B cell (primary cell): ENCODE data around the gene ERC2. TPM values are rescaled to one million over a fixed set of nuclear protein-coding genes. Genes with fewer than 3 reads are reported as not detected.

ENCODE experiments used
- ATAC-seq: fragments of 200-7000 bp; cut with Tn5 transposase; one replicate; pipeline ENCODE4 v1.10.0; 2021; ENCODE audit warnings: low read depth, mild to moderate bottlenecking, moderate number of reproducible peaks, moderate library complexity
- CTCF ChIA-PET: fragments of 350-600 bp; sonication (Branson Sonifier 250); formaldehyde crosslinking; loops from one replicate; lab custom pipeline; 2021; ENCODE audit warnings: antibody characterized with exemption, inconsistent platforms; lab: Charles Lee
- POLR2A ChIA-PET: fragments of 350-600 bp; sonication (Branson Sonifier 250); formaldehyde crosslinking; loops from one replicate; lab custom pipeline; 2021; ENCODE audit warnings: antibody characterized with exemption; lab: Charles Lee
- DNase-seq: peaks from one replicate; pipeline ENCODE4 v3.0.0; 2013
- H2AFZ ChIP-seq: 2 replicates; pipeline ENCODE4 v1.6.1; 2012; ENCODE audit warnings: mild to moderate bottlenecking, low read depth, low read length; ENCODE audit not compliant: insufficient read depth, poor library complexity, severe bottlenecking
- H3K27ac ChIP-seq, 2 donors: 1 replicate in 1 of 2; 2 replicates in 1 of 2; pipeline ENCODE4 v1.5.1; 2012 to 2013; ENCODE audit warnings: low read length in 2 of 2, mild to moderate bottlenecking in 2 of 2, moderate library complexity in 1 of 2
- H3K27me3 ChIP-seq, 4 experiments: fragments of 200-600 bp in 1 of 4; sonication (generic) in 1 of 4; replicated peaks in 1 of 4; 1 replicate in 2 of 4; 2 replicates in 2 of 4; pipeline versions ENCODE4 v1.6.1 to v1.7.0; 2013 to 2016; ENCODE audit warnings: low read length in 3 of 4, mild to moderate bottlenecking in 2 of 4, mixed read lengths in 1 of 4, moderate library complexity in 1 of 4; ENCODE audit not compliant: insufficient read depth in 4 of 4, control insufficient read depth in 3 of 4; ENCODE audit errors: control extremely low read depth in 1 of 4
- H3K36me3 ChIP-seq, 2 experiments: replicated peaks in 1 of 2; 1 replicate in 1 of 2; 2 replicates in 1 of 2; pipeline versions ENCODE4 v1.6.1 to v1.7.1; 2013; ENCODE audit warnings: low read length in 1 of 2; ENCODE audit not compliant: insufficient read depth in 2 of 2, control insufficient read depth in 1 of 2; ENCODE audit errors: control extremely low read depth in 1 of 2, extremely low read depth in 1 of 2
- H3K4me1 ChIP-seq, 2 donors: fragments of 200-600 bp in 1 of 2; sonication (generic) in 1 of 2; 1 replicate in 1 of 2; 2 replicates in 1 of 2; pipeline versions ENCODE4 v1.5.1 to v1.6.1; 2013 to 2017; ENCODE audit warnings: low read length in 2 of 2; ENCODE audit not compliant: control insufficient read depth in 2 of 2, insufficient read depth in 2 of 2
- H3K4me2 ChIP-seq: replicated peaks from 2 replicates; pipeline ENCODE3; 2012; ENCODE audit warnings: mild to moderate bottlenecking, low read depth, low read length; ENCODE audit not compliant: poor library complexity, severe bottlenecking
- H3K4me3 ChIP-seq, 5 experiments: fragments of 200-600 bp in 1 of 5; sonication (generic) in 1 of 5; 1 replicate in 3 of 5; 2 replicates in 2 of 5; pipeline versions ENCODE4 v1.5.1 to v1.7.0; 2011 to 2016; ENCODE audit warnings: low read length in 4 of 5, mild to moderate bottlenecking in 4 of 5, low read depth in 2 of 5, control low read depth in 1 of 5, moderate library complexity in 1 of 5; ENCODE audit not compliant: insufficient read depth in 1 of 5; ENCODE audit errors: control extremely low read depth in 1 of 5, extremely low read depth in 1 of 5
- H3K79me2 ChIP-seq: fragments of 200-600 bp; sonication (generic); one replicate; pipeline ENCODE4 v1.6.0; 2016; ENCODE audit warnings: low read length; ENCODE audit not compliant: control insufficient read depth, insufficient read depth
- H3K9ac ChIP-seq: fragments of 200-600 bp; sonication (generic); 2 replicates; pipeline ENCODE4 v1.6.1; 2017; ENCODE audit warnings: mild to moderate bottlenecking, low read length, moderate library complexity
- H3K9me3 ChIP-seq, 3 donors: one replicate each; pipeline versions ENCODE4 v1.6.1 to v1.7.1; 2013; ENCODE audit warnings: low read length in 2 of 3; ENCODE audit not compliant: control insufficient read depth in 2 of 3, insufficient read depth in 1 of 3; ENCODE audit errors: control extremely low read depth in 1 of 3
- H4K20me1 ChIP-seq: 2 replicates; pipeline ENCODE4 v1.6.0; 2012; ENCODE audit warnings: mild to moderate bottlenecking, low read length; ENCODE audit not compliant: insufficient read depth, control insufficient read depth, poor library complexity, severe bottlenecking
- H3K27ac Mint-ChIP-seq: one replicate; pipeline ENCODE4 v1.8.0; 2021; ENCODE audit warnings: mixed read lengths
- H3K27me3 Mint-ChIP-seq: one replicate; pipeline ENCODE4 v1.8.0; 2021; ENCODE audit warnings: mixed read lengths
- H3K4me1 Mint-ChIP-seq: one replicate; pipeline ENCODE4 v1.8.0; 2021; ENCODE audit warnings: mixed read lengths
- H3K4me3 Mint-ChIP-seq: one replicate; pipeline ENCODE4 v1.8.0; 2021; ENCODE audit warnings: mixed read lengths
- H3K9me3 Mint-ChIP-seq: one replicate; pipeline ENCODE4 v1.8.0; 2022; ENCODE audit warnings: mixed read lengths; ENCODE audit not compliant: insufficient read depth
- EZH2 ChIP-seq: IDR thresholded peaks from 2 replicates; pipeline ENCODE4 v1.6.1; 2012; ENCODE audit warnings: borderline replicate concordance, low read depth, mild to moderate bottlenecking, moderate library complexity, low read length; ENCODE audit not compliant: insufficient read depth, poor library complexity, severe bottlenecking
- WGBS: methylation state at CpG from one replicate; pipeline ENCODE4 v1.1.5; 2013; ENCODE audit warnings: missing lambda C conversion rate; ENCODE audit not compliant: insufficient coverage; 5-methylcytosine and 5-hydroxymethylcytosine counted together
- intact Hi-C: fragments of 100-400 bp; cut with micrococcal nuclease; formaldehyde crosslinking; loops from one replicate; pipeline ENCODE4 v1.10.0; 2022
- polyA plus RNA-seq: library from polyadenylated mRNA; depleted of rRNA; stranded (reverse); fragments of >200 nt; gene quantifications from 2 replicates; pipeline ENCODE4 v1.2.3, GENCODE V29; 2012
- total RNA-seq, 2 donors: library from RNA; stranded (reverse); fragments of 120-200 nt in 1 of 2; gene quantifications; 1 replicate in 1 of 2; 2 replicates in 1 of 2; pipeline versions ENCODE4 v1.2.3 to v1.2.4, GENCODE V29; 2013 to 2022
- TF ChIP-seq, protein P1 (sequence below): fragments of 200-600 bp; IDR thresholded peaks from one replicate; pipeline ENCODE4 v1.8.0; 2022; ENCODE audit warnings: antibody characterized with exemption, mild to moderate bottlenecking

Gene ERC2
- total and polyA plus RNA-seq, 2 donors (not counting 1 experiment from before 2014, with no cell fraction given), result not detected

DNA sequence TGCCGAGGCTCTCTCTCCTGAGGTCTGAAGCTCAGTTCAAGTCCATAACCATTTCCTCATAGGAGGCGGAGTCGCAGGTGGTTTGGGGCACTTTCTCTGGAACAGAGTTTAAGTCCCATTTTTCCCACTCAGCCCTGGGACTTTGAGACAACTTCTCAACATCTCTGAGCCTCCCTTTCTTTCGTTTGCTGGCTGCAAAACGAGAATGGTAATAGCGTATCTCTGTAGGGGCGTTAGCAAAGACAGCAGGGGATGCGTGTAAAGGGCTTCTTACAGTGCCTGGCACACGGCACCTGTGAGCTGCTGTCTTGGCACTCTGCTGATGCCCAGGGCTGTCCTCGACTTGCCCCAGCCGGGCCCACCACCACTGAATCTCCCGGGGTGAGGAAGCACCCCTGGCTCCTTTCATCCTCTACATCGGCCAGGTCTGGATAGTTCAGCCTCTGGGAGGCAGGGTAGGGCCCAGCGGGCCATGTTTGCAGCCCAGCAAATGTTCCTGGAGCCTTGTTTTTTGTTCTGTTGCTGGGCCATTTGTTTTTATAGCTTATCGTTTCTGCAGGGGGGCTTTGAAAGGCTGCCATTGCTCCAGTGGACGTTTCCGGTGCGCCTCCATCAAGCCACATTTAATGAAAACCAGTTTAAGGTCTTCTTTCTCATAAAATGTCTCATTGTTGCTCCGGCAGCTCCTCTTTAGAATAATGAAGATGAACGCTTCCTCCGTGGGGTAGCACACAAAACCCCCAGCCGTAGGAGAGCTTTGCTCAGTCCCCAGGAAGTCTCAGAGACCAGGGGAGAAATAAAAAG lies 921.2 kb downstream of the ERC2 start:
- H2AFZ ChIP-seq, result no peak overlapping the region
- H4K20me1 ChIP-seq, result no peaks in the 10 kb centered on the region
- peaks cover 6% of the 10 kb centered on the region for H3K27me3 Mint-ChIP-seq
- no peaks in the 10 kb centered on the region for H3K79me2 ChIP-seq
- no peaks in the 10 kb centered on the region for H3K9me3 Mint-ChIP-seq
- no peak overlapping the region for H3K4me3 ChIP-seq
- intact Hi-C loops, result no loop called here
- WGBS, result 90% methylated on average over 15 of the region's 22 CpGs
- H3K36me3 ChIP-seq, result no peaks in the 10 kb centered on the region
- ATAC-seq (no peak), DNase-seq (no peak)
- H3K4me3 Mint-ChIP-seq, result no peak overlapping the region
- no peaks in the 10 kb centered on the region for H3K4me1 ChIP-seq
- no peaks in the 10 kb centered on the region for H3K27me3 ChIP-seq
- no peak for TF ChIP-seq EZH2
- TF ChIP-seq, protein P1, sequence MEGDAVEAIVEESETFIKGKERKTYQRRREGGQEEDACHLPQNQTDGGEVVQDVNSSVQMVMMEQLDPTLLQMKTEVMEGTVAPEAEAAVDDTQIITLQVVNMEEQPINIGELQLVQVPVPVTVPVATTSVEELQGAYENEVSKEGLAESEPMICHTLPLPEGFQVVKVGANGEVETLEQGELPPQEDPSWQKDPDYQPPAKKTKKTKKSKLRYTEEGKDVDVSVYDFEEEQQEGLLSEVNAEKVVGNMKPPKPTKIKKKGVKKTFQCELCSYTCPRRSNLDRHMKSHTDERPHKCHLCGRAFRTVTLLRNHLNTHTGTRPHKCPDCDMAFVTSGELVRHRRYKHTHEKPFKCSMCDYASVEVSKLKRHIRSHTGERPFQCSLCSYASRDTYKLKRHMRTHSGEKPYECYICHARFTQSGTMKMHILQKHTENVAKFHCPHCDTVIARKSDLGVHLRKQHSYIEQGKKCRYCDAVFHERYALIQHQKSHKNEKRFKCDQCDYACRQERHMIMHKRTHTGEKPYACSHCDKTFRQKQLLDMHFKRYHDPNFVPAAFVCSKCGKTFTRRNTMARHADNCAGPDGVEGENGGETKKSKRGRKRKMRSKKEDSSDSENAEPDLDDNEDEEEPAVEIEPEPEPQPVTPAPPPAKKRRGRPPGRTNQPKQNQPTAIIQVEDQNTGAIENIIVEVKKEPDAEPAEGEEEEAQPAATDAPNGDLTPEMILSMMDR, result no peak
- H3K4me1 Mint-ChIP-seq, result no peaks in the 10 kb centered on the region
- POLR2A ChIA-PET, result no interaction called here
- CTCF ChIA-PET, result no interaction called here
- no peaks in the 10 kb centered on the region for H3K9me3 ChIP-seq
- H3K27ac ChIP-seq, result no peak overlapping the region
- no peak overlapping the region for H3K9ac ChIP-seq
- no peak overlapping the region for H3K27ac Mint-ChIP-seq
- H3K4me2 ChIP-seq, result no peak overlapping the region

DNA sequence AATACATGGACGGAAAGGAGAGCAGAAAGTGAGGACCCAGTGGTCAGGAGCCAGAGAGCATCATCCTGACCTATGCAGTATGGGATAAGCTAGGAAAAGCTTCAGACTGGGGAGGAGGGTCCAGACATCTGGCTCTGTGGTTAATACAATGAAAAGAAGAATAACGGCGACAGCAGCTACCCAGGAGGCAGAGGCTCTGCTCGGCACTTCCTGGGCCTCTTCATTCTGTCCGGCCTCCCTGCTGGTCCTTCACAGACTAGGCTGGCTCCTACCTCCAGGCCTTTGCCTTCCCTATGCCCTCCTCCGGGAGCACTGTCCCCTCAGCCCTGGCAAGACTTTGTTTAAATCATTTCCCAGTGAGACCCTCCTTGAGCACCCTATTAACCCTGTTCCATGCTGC lies 922.3 kb downstream of the ERC2 start:
- ChIA-PET POLR2A (no interaction called here), CTCF (no interaction called here)
- H2AFZ ChIP-seq, result no peak overlapping the region
- intact Hi-C loops, result no loop called here
- H3K9me3 ChIP-seq, result no peaks in the 10 kb centered on the region
- no peak overlapping the region for H3K4me2 ChIP-seq
- no peak overlapping the region for H3K4me3 ChIP-seq
- H3K4me1 ChIP-seq, result no peaks in the 10 kb centered on the region
- peaks cover 6% of the 10 kb centered on the region for H3K27me3 Mint-ChIP-seq
- no peak overlapping the region for H3K9ac ChIP-seq
- no peaks in the 10 kb centered on the region for H3K36me3 ChIP-seq
- ATAC-seq, result no peak
- TF ChIP-seq EZH2, result no peak
- TF ChIP-seq, protein P1, result no peak
- WGBS, result 98% methylated on average over 4 of the region's 6 CpGs
- no peaks in the 10 kb centered on the region for H3K27me3 ChIP-seq
- no peaks in the 10 kb centered on the region for H3K79me2 ChIP-seq
- H3K4me1 Mint-ChIP-seq, result no peaks in the 10 kb centered on the region
- no peaks in the 10 kb centered on the region for H3K9me3 Mint-ChIP-seq
- no peak overlapping the region for H3K4me3 Mint-ChIP-seq
- no peaks in the 10 kb centered on the region for H4K20me1 ChIP-seq
- DNase-seq, result no peak
- no peak overlapping the region for H3K27ac ChIP-seq
- no peak overlapping the region for H3K27ac Mint-ChIP-seq
